ENCODE results near the gene HPSE. TPM values are rescaled to one million over a fixed set of nuclear protein-coding genes. Genes with fewer than 3 reads are reported as not detected.

The HPSE gene
- total RNA-seq, 1 experiment from 2014 or later, result 2.6 TPM

DNA sequence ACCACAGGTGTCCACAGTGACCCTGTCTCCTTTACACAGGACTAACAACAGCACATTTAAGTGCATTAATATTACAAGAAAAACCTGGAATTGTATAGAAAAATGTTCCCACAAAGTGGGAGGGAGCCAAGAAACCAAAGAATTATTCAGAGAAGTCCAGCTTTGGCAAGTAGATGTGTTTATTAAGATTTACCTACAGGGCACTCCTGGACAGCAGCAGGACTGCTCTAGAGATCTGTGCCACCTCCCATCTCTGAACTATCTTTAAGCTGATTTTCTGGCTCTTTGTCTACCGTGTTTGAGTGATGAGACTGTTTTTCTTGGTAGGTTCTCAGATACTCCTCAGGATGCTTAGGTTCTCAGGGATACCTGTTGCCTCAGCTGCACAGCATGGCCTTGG is 38.3 kb upstream of the HPSE start:
- H3K27ac ChIP-seq (ENCODE audit: low read length), result no peak overlapping the region
- TF ChIP-seq, protein P1, sequence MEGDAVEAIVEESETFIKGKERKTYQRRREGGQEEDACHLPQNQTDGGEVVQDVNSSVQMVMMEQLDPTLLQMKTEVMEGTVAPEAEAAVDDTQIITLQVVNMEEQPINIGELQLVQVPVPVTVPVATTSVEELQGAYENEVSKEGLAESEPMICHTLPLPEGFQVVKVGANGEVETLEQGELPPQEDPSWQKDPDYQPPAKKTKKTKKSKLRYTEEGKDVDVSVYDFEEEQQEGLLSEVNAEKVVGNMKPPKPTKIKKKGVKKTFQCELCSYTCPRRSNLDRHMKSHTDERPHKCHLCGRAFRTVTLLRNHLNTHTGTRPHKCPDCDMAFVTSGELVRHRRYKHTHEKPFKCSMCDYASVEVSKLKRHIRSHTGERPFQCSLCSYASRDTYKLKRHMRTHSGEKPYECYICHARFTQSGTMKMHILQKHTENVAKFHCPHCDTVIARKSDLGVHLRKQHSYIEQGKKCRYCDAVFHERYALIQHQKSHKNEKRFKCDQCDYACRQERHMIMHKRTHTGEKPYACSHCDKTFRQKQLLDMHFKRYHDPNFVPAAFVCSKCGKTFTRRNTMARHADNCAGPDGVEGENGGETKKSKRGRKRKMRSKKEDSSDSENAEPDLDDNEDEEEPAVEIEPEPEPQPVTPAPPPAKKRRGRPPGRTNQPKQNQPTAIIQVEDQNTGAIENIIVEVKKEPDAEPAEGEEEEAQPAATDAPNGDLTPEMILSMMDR (IDR thresholded peaks at IDR 0.05), result no peak
- TF ChIP-seq, protein P2, sequence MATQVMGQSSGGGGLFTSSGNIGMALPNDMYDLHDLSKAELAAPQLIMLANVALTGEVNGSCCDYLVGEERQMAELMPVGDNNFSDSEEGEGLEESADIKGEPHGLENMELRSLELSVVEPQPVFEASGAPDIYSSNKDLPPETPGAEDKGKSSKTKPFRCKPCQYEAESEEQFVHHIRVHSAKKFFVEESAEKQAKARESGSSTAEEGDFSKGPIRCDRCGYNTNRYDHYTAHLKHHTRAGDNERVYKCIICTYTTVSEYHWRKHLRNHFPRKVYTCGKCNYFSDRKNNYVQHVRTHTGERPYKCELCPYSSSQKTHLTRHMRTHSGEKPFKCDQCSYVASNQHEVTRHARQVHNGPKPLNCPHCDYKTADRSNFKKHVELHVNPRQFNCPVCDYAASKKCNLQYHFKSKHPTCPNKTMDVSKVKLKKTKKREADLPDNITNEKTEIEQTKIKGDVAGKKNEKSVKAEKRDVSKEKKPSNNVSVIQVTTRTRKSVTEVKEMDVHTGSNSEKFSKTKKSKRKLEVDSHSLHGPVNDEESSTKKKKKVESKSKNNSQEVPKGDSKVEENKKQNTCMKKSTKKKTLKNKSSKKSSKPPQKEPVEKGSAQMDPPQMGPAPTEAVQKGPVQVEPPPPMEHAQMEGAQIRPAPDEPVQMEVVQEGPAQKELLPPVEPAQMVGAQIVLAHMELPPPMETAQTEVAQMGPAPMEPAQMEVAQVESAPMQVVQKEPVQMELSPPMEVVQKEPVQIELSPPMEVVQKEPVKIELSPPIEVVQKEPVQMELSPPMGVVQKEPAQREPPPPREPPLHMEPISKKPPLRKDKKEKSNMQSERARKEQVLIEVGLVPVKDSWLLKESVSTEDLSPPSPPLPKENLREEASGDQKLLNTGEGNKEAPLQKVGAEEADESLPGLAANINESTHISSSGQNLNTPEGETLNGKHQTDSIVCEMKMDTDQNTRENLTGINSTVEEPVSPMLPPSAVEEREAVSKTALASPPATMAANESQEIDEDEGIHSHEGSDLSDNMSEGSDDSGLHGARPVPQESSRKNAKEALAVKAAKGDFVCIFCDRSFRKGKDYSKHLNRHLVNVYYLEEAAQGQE (IDR thresholded peaks at IDR 0.05; ENCODE audit: insufficient read depth in 1 of 2, low read depth in 2 of 2, low read length in 1 of 2), result no peak
- TF ChIP-seq SIN3A (IDR thresholded peaks at IDR 0.05; ENCODE audit: borderline replicate concordance, insufficient read depth, low read depth, low read length) (no peak), POLR2AphosphoS5 (IDR thresholded peaks at IDR 0.05; ENCODE audit: low read depth, low read length) (no peak), TCF7L2 (IDR thresholded peaks at IDR 0.05; ENCODE audit: low read depth, low read length) (no peak)
- no peaks in the 10 kb centered on the region for H3K4me1 ChIP-seq (ENCODE audit: control insufficient read depth, insufficient read depth, low read length)
- ATAC-seq, result no peak
- no peaks in the 10 kb centered on the region for H3K9me3 ChIP-seq (ENCODE audit: control insufficient read depth, insufficient read depth, low read depth, low read length)
- no peaks in the 10 kb centered on the region for H3K27me3 ChIP-seq (ENCODE audit: control insufficient read depth, insufficient read depth, low read length)
- intact Hi-C loops (cut with micrococcal nuclease; ENCODE audit: unreplicated experiment) (no loop called here), in situ Hi-C loops (cut with HindIII; ENCODE audit: low pct_unique_long_range_greater_than_20kb, low sequenced_read_pairs) (no loop called here)
- no peak for DNase-seq (ENCODE audit: low read depth, low spot score)
- no peaks in the 10 kb centered on the region for H3K36me3 ChIP-seq (ENCODE audit: control insufficient read depth, insufficient read depth, low read length)
- BruUV-seq (replicated peaks), result no TSS peak
- H3K4me3 ChIP-seq (ENCODE audit: low read depth in 2 of 2, low read length in 2 of 2), result no peak overlapping the region
- ChIA-PET CTCF (no interaction called here), POLR2A (interaction anchor here (0.7 kb wide), 1 partner anchor 113 kb away, joined by 3 read pairs; no protein-coding TSS in a partner anchor)

DNA sequence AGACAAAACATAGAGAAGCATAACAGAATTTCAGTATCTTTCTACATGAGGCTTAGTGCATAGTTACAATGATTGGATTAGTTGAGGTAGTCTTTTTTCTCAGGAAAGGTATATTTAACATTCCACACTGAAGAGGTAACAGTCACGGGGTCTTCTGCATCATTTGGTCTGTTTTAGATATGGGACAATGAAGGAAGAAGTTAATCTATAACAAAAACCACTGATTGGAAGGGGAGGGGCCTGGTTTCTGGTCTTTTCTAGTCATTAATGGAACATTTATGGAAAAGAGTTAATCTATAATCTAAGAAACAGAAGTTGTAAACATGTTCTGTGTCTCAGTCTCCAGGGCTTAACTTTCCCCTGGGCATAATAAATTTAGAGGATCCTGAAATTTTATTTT is 37.3 kb upstream of the HPSE start:
- H3K4me1 ChIP-seq (ENCODE audit: control insufficient read depth, insufficient read depth, low read length), result no peaks in the 10 kb centered on the region
- BruUV-seq (replicated peaks), result no TSS peak
- intact Hi-C loops (cut with micrococcal nuclease; ENCODE audit: unreplicated experiment), result no loop called here
- no peaks in the 10 kb centered on the region for H3K36me3 ChIP-seq (ENCODE audit: control insufficient read depth, insufficient read depth, low read length)
- ATAC-seq, result no peak
- DNase-seq (ENCODE audit: low read depth, low spot score), result no peak
- H3K27me3 ChIP-seq (ENCODE audit: control insufficient read depth, insufficient read depth, low read length), result no peaks in the 10 kb centered on the region
- ChIA-PET POLR2A (no interaction called here), CTCF (no interaction called here)
- no peaks in the 10 kb centered on the region for H3K9me3 ChIP-seq (ENCODE audit: control insufficient read depth, insufficient read depth, low read depth, low read length)
- H3K4me3 ChIP-seq (ENCODE audit: low read depth in 2 of 2, low read length in 2 of 2), result no peak overlapping the region
- H3K27ac ChIP-seq (ENCODE audit: low read length), result no peak overlapping the region
- TF ChIP-seq TCF7L2 (IDR thresholded peaks at IDR 0.05; ENCODE audit: low read depth, low read length), result no peak
- no peak for TF ChIP-seq SIN3A (IDR thresholded peaks at IDR 0.05; ENCODE audit: borderline replicate concordance, insufficient read depth, low read depth, low read length)
- TF ChIP-seq POLR2AphosphoS5 (IDR thresholded peaks at IDR 0.05; ENCODE audit: low read depth, low read length), result no peak
- TF ChIP-seq, protein P2 (IDR thresholded peaks at IDR 0.05; ENCODE audit: insufficient read depth in 1 of 2, low read depth in 2 of 2, low read length in 1 of 2), result no peak
- TF ChIP-seq, protein P1 (IDR thresholded peaks at IDR 0.05), result no peak
- in situ Hi-C loops (cut with HindIII; ENCODE audit: low pct_unique_long_range_greater_than_20kb, low sequenced_read_pairs), result no loop called here

Measured in Panc1 (cell line).